Liver (tissue), 9 donors: Measurements from ENCODE around the gene KCNIP1. TPM values are rescaled to one million over a fixed set of nuclear protein-coding genes. Genes with fewer than 3 reads are reported as not detected.

Experiments used
- DNase-seq: peaks from one replicate; pipeline ENCODE4 v3.0.0-alpha.2; 2017; ENCODE audit warnings: low spot score
- H3K27ac ChIP-seq, 2 donors: one replicate each; pipeline ENCODE4 v1.7.0; 2013; ENCODE audit warnings: inconsistent platforms in 2 of 2, low read length in 2 of 2, control low read depth in 1 of 2, low read depth in 1 of 2, mild to moderate bottlenecking in 1 of 2
- H3K27me3 ChIP-seq, 4 donors: one replicate each; pipeline versions ENCODE4 v1.6.1 to v1.7.0; 2013; ENCODE audit warnings: low read length in 3 of 4, inconsistent platforms in 1 of 4, mild to moderate bottlenecking in 1 of 4, moderate library complexity in 1 of 4; ENCODE audit not compliant: control insufficient read depth in 4 of 4, insufficient read depth in 4 of 4
- H3K36me3 ChIP-seq, 4 donors: one replicate each; pipeline versions ENCODE4 v1.6.1 to v1.7.0; 2013; ENCODE audit warnings: low read length in 3 of 4, mild to moderate bottlenecking in 3 of 4, low read depth in 1 of 4, moderate library complexity in 1 of 4; ENCODE audit not compliant: control insufficient read depth in 4 of 4, insufficient read depth in 3 of 4
- H3K4me1 ChIP-seq, 4 donors: one replicate each; pipeline versions ENCODE4 v1.6.1 to v1.7.0; 2013; ENCODE audit warnings: low read length in 3 of 4, mild to moderate bottlenecking in 3 of 4, moderate library complexity in 1 of 4; ENCODE audit not compliant: control insufficient read depth in 4 of 4, insufficient read depth in 4 of 4
- H3K4me3 ChIP-seq, 3 donors: one replicate each; pipeline versions ENCODE4 v1.6.1 to v1.7.0; 2013; ENCODE audit warnings: low read length in 3 of 3, control low read depth in 1 of 3, low read depth in 1 of 3, mild to moderate bottlenecking in 1 of 3
- H3K9ac ChIP-seq, 2 donors: one replicate each; pipeline ENCODE4 v1.7.0; 2013; ENCODE audit warnings: low read length in 2 of 2, mild to moderate bottlenecking in 2 of 2, moderate library complexity in 2 of 2, control low read depth in 1 of 2, low read depth in 1 of 2
- H3K9me3 ChIP-seq, 4 donors: one replicate each; pipeline versions ENCODE4 v1.6.1 to v1.7.0; 2013; ENCODE audit warnings: low read length in 3 of 4; ENCODE audit not compliant: control insufficient read depth in 4 of 4
- GABPA ChIP-seq, 2 donors: IDR thresholded peaks in 1 of 2; conservative IDR thresholded peaks in 1 of 2; 2 replicates each; pipeline ENCODE4 v1.6.1; 2016; ENCODE audit warnings: antibody characterized with exemption in 2 of 2, mild to moderate bottlenecking in 1 of 2, moderate library complexity in 1 of 2
- JUND ChIP-seq, 2 donors: IDR thresholded peaks; 2 replicates each; pipeline ENCODE4 v1.6.1; 2016; ENCODE audit warnings: antibody characterized with exemption in 2 of 2
- RAD21 ChIP-seq, 2 donors: IDR thresholded peaks; 2 replicates each; pipeline ENCODE4 v1.6.1; 2016; ENCODE audit warnings: antibody characterized with exemption in 2 of 2, mild to moderate bottlenecking in 2 of 2
- RXRA ChIP-seq, 2 donors: IDR thresholded peaks; 2 replicates each; pipeline ENCODE4 v1.6.1; 2017 to 2018; ENCODE audit warnings: antibody characterized with exemption in 2 of 2, mild to moderate bottlenecking in 1 of 2
- TAF1 ChIP-seq: conservative IDR thresholded peaks from 2 replicates; pipeline ENCODE4 v1.6.1; 2016; ENCODE audit warnings: antibody characterized with exemption, mild to moderate bottlenecking
- YY1 ChIP-seq: IDR thresholded peaks from 2 replicates; pipeline ENCODE4 v1.6.1; 2016; ENCODE audit warnings: antibody characterized with exemption, mild to moderate bottlenecking
- WGBS: extraction: QIAGEN DNeasy Blood & Tissue Kit; methylation state at CpG from one replicate; pipeline ENCODE4 v1.1.7; 2013; 5-methylcytosine and 5-hydroxymethylcytosine counted together
- polyA plus RNA-seq, 2 donors: library from polyadenylated mRNA; stranded (reverse) in 1 of 2; unstranded in 1 of 2; fragments of 200-250 nt in 1 of 2; fragments of >200 nt in 1 of 2; fragmentation: Nextera tagmentation in 1 of 2; extraction: Ambion mirVana in 1 of 2; gene quantifications; one replicate each; pipeline versions ENCODE4 v1.2.1 to v1.2.3, GENCODE V29; 2013 to 2015
- total RNA-seq, 2 donors: library from RNA; depleted of rRNA; stranded (reverse); fragments of >200 nt; gene quantifications; one replicate each; pipeline ENCODE4 v1.2.3, GENCODE V29; 2014
- TF ChIP-seq, protein P1 (sequence below): fragments of 150-350 bp; IDR thresholded peaks from 2 replicates; pipeline ENCODE4 v1.5.1; 2017; ENCODE audit warnings: improper control_type of control experiment, low read depth, low read length; ENCODE audit not compliant: missing input control
- TF ChIP-seq, protein P2 (sequence below): IDR thresholded peaks from 2 replicates; pipeline ENCODE4 v1.6.1; 2016; ENCODE audit warnings: antibody characterized with exemption, mild to moderate bottlenecking
- TF ChIP-seq, protein P3 (sequence below): IDR thresholded peaks from 2 replicates; pipeline ENCODE4 v1.6.1; 2016; ENCODE audit warnings: antibody characterized with exemption
- donor health status: healthy.
- donor health status: healthy.
- donor health status: healthy.
- donor health status: healthy.
- donor health status: healthy.

KCNIP1 gene
- total and polyA plus RNA-seq, 4 donors, result 0.08 to 0.23 TPM; not detected in 2

DNA sequence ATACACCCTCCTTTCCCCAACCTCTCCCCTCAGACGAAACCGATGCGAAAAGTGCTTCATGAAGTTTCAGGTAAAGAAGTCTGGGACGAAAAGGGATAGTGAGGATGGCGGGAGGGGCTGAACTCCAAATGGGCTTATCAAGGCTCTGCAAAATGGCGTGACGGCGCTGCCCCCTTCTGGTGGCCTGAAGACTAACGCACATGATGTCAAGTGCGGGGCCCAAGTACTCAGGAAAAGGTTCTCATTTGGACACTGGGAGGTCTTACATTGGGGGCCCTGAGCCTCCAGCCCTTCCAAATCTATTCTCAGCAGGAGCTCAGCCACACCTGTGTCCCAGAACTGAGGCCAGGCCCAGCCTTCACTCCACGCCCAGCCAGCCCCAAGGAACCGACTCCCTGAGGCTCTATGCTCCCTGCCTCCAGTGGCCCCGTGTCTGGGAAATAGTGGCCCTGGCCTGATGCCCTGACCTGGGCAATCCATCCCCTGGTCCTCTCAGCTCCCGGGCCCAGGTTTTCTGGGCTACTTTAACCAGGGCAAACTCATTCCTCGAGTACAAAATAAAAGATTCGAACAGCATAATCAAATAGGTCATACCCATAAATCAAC lies 119.9 kb downstream of the KCNIP1 start:
- Histone ChIP-seq H3K27me3 (peaks cover 0 to 8% (median 0%) of the 10 kb centered on the region in 4 donors), H3K4me1 (no peaks in the 10 kb centered on the region), H3K4me3 (no peak overlapping the region), H3K9ac (no peak overlapping the region), H3K27ac (no peak overlapping the region), H3K9me3 (no peaks in the 10 kb centered on the region), H3K36me3 (no peaks in the 10 kb centered on the region)
- no peak for DNase-seq
- 48% methylated on average over 16 of the region's 16 CpGs for WGBS
- TF ChIP-seq RAD21 (IDR thresholded peaks at IDR 0.05) (peak; percentile 64 to 77), RXRA (IDR thresholded peaks at IDR 0.05) (no peak)
- TF ChIP-seq, protein P1, sequence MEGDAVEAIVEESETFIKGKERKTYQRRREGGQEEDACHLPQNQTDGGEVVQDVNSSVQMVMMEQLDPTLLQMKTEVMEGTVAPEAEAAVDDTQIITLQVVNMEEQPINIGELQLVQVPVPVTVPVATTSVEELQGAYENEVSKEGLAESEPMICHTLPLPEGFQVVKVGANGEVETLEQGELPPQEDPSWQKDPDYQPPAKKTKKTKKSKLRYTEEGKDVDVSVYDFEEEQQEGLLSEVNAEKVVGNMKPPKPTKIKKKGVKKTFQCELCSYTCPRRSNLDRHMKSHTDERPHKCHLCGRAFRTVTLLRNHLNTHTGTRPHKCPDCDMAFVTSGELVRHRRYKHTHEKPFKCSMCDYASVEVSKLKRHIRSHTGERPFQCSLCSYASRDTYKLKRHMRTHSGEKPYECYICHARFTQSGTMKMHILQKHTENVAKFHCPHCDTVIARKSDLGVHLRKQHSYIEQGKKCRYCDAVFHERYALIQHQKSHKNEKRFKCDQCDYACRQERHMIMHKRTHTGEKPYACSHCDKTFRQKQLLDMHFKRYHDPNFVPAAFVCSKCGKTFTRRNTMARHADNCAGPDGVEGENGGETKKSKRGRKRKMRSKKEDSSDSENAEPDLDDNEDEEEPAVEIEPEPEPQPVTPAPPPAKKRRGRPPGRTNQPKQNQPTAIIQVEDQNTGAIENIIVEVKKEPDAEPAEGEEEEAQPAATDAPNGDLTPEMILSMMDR, result peak; percentile 46

DNA sequence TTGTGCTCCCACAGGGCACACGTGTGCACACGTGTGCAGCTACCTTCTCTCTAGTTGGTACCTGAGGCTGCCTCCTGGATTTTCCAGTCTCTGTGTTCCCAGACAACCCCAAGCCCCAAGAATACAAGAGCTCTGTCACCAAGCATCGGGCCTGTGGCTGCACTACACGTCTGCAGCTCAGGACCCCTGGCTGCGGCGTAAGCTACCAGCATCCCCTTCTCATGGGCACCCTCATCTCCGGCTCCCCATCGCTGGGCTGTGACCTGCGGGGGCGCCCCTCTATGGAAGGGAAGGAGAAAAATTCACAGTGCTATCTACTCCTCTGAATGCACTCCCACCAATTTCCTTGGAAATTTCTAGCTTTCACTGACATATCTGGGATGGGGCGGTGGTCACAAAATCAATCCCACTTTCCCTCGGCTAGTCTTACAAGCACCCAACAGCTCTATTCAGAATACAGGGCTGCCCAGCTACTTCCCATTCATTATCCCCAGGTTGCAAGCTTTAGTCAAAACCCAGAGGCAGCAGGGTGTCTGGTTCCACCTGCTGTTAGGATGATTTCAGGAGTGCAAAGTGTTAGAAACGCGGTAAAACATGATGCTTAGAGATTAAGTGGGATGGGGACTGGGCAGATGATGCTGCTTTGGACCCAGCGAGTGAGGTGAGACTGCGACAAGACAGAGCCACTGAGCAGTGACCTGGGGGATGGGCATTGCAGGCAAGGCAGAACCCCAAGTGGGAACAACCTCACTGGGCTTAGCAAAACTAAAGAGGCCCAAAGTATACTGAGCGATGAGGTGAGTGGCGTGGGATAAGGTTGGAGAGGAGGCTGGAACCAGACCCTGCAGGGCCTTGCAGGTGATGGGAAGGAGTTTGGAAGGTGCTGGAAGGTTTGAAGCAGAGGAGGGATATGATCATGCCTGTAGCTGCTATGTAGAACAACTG lies 121.7 kb downstream of the KCNIP1 start:
- TF ChIP-seq, protein P1, result no peak
- TF ChIP-seq, protein P2, sequence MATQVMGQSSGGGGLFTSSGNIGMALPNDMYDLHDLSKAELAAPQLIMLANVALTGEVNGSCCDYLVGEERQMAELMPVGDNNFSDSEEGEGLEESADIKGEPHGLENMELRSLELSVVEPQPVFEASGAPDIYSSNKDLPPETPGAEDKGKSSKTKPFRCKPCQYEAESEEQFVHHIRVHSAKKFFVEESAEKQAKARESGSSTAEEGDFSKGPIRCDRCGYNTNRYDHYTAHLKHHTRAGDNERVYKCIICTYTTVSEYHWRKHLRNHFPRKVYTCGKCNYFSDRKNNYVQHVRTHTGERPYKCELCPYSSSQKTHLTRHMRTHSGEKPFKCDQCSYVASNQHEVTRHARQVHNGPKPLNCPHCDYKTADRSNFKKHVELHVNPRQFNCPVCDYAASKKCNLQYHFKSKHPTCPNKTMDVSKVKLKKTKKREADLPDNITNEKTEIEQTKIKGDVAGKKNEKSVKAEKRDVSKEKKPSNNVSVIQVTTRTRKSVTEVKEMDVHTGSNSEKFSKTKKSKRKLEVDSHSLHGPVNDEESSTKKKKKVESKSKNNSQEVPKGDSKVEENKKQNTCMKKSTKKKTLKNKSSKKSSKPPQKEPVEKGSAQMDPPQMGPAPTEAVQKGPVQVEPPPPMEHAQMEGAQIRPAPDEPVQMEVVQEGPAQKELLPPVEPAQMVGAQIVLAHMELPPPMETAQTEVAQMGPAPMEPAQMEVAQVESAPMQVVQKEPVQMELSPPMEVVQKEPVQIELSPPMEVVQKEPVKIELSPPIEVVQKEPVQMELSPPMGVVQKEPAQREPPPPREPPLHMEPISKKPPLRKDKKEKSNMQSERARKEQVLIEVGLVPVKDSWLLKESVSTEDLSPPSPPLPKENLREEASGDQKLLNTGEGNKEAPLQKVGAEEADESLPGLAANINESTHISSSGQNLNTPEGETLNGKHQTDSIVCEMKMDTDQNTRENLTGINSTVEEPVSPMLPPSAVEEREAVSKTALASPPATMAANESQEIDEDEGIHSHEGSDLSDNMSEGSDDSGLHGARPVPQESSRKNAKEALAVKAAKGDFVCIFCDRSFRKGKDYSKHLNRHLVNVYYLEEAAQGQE, result no peak
- TF ChIP-seq TAF1 (no peak), YY1 (no peak), RAD21 (IDR thresholded peaks at IDR 0.05) (no peak), JUND (IDR thresholded peaks at IDR 0.05) (no peak), GABPA (IDR thresholded peaks at IDR 0.05 in 1 of 2, conservative IDR thresholded peaks at IDR 0.05 in 1 of 2) (no peak)
- TF ChIP-seq, protein P3, sequence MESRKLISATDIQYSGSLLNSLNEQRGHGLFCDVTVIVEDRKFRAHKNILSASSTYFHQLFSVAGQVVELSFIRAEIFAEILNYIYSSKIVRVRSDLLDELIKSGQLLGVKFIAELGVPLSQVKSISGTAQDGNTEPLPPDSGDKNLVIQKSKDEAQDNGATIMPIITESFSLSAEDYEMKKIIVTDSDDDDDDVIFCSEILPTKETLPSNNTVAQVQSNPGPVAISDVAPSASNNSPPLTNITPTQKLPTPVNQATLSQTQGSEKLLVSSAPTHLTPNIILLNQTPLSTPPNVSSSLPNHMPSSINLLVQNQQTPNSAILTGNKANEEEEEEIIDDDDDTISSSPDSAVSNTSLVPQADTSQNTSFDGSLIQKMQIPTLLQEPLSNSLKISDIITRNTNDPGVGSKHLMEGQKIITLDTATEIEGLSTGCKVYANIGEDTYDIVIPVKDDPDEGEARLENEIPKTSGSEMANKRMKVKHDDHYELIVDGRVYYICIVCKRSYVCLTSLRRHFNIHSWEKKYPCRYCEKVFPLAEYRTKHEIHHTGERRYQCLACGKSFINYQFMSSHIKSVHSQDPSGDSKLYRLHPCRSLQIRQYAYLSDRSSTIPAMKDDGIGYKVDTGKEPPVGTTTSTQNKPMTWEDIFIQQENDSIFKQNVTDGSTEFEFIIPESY, result no peak
- Histone ChIP-seq H3K4me3 (no peak overlapping the region), H3K9ac (no peak overlapping the region), H3K4me1 (no peaks in the 10 kb centered on the region), H3K27me3 (peaks cover 0 to 4% (median 0%) of the 10 kb centered on the region in 4 donors), H3K9me3 (no peaks in the 10 kb centered on the region), H3K27ac (no peak overlapping the region), H3K36me3 (no peaks in the 10 kb centered on the region)
- WGBS, result 61% methylated on average over 18 of the region's 18 CpGs
- DNase-seq, result no peak
